Natural killer cell (primary cell): ENCODE measurements around the gene CIITA. TPM values are rescaled to one million over a fixed set of nuclear protein-coding genes. Genes with fewer than 3 reads are reported as not detected.

Source experiments
- ATAC-seq, 3 donors: fragments of 150-1000 bp in 2 of 3; fragments of 200-7000 bp in 1 of 3; cut with Tn5 transposase; 1 replicate in 1 of 3; 2 replicates in 2 of 3; pipeline ENCODE4 v1.10.0; 2021; ENCODE audit warnings: mild to moderate bottlenecking in 2 of 3, moderate library complexity in 2 of 3
- DNase-seq, 2 donors: peaks; one replicate each; pipeline versions ENCODE4 v3.0.0 to v3.0.0-alpha.2; 2013 to 2021; ENCODE audit warnings: mixed read lengths in 1 of 2
- H3K27ac ChIP-seq: one replicate; pipeline ENCODE4 v1.5.1; 2013; ENCODE audit warnings: mild to moderate bottlenecking, low read length
- H3K27me3 ChIP-seq: one replicate; pipeline ENCODE4 v1.6.1; 2013; ENCODE audit warnings: low read length; ENCODE audit not compliant: control insufficient read depth, insufficient read depth
- H3K36me3 ChIP-seq: one replicate; pipeline ENCODE4 v1.6.1; 2013; ENCODE audit warnings: low read length; ENCODE audit not compliant: control insufficient read depth, insufficient read depth
- H3K4me1 ChIP-seq: one replicate; pipeline ENCODE4 v1.6.1; 2013; ENCODE audit warnings: low read length; ENCODE audit not compliant: control insufficient read depth, insufficient read depth
- H3K4me3 ChIP-seq: one replicate; pipeline ENCODE4 v1.5.1; 2013; ENCODE audit warnings: low read length
- H3K9me3 ChIP-seq: one replicate; pipeline ENCODE4 v1.6.1; 2013; ENCODE audit warnings: low read length; ENCODE audit not compliant: control insufficient read depth, insufficient read depth
- H3K27ac Mint-ChIP-seq, 2 donors: one replicate each; pipeline ENCODE4 v1.8.0; 2022; ENCODE audit warnings: mild to moderate bottlenecking in 2 of 2, mixed read lengths in 2 of 2, moderate library complexity in 1 of 2
- H3K27me3 Mint-ChIP-seq, 2 donors: one replicate each; pipeline ENCODE4 v1.8.0; 2022; ENCODE audit warnings: low read depth in 2 of 2, mixed read lengths in 2 of 2
- H3K36me3 Mint-ChIP-seq: one replicate; pipeline ENCODE4 v1.8.0; 2022; ENCODE audit warnings: mixed read lengths
- H3K4me1 Mint-ChIP-seq, 2 donors: one replicate each; pipeline ENCODE4 v1.8.0; 2022; ENCODE audit warnings: mixed read lengths in 2 of 2
- H3K4me3 Mint-ChIP-seq: one replicate; pipeline ENCODE4 v1.8.0; 2022; ENCODE audit warnings: mild to moderate bottlenecking, moderate library complexity, mixed read lengths
- H3K9me3 Mint-ChIP-seq, 2 donors: one replicate each; pipeline ENCODE4 v1.8.0; 2022; ENCODE audit warnings: mixed read lengths in 2 of 2
- CTCF ChIP-seq: fragments of 200-600 bp; IDR thresholded peaks from one replicate; pipeline ENCODE4 v1.8.0; 2022; ENCODE audit warnings: antibody characterized with exemption
- WGBS: methylation state at CpG from one replicate; pipeline ENCODE4 v1.1.7; 2013; ENCODE audit warnings: missing lambda C conversion rate; ENCODE audit not compliant: insufficient coverage; 5-methylcytosine and 5-hydroxymethylcytosine counted together
- intact Hi-C: fragments of 100-400 bp; cut with micrococcal nuclease; formaldehyde crosslinking; loops from one replicate; pipeline ENCODE4 v1.14.2; 2022
- total RNA-seq, 4 donors: library from RNA; stranded (reverse); fragments of 120-200 nt in 1 of 4; gene quantifications; one replicate each; pipeline versions ENCODE4 v1.2.3 to v1.2.4, GENCODE V29; 2013 to 2022

The CIITA gene
- total RNA-seq, 3 donors from 2014 or later (not counting 1 experiment from before 2014, with no cell fraction given), result 11.5 to 17.7 (median 14.4) TPM

DNA sequence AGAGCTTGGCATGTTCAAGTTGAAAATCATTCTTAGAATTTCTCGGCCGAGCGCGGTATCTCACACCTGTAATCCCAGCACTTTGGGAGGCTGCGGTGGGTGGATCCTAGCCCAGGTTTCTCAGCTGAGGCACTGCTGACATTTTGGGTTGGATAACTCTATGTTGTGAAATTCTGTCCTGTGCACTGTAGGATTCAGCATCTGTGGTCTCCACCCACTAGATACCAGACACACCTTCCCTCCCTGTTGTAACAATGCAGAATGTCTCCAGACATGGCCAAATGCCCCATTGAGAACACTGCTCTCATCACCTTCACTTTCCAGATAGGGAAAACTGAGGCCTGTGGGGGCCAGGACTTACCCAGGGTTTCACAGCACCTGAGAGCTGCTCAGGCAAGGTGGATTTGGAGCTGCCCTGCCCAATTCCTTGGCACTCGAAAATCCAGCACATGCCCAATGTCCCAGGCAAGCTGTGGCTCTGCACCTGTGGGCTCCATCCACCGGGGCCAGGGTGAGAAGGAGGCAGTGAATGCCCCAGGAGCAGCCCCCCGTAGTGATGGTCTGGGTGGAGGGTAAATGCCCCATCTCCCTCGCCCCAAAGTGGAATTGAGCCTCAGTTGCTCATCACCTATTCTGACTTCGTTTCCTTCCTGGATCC is 38.3 kb upstream of the CIITA start:
- Mint-ChIP-seq H3K4me3 (no peak overlapping the region), H3K4me1 (no peaks in the 10 kb centered on the region), H3K27ac (no peak overlapping the region), H3K9me3 (no peaks in the 10 kb centered on the region), H3K27me3 (peaks cover 7 to 9% of the 10 kb centered on the region in 2 donors), H3K36me3 (no peaks in the 10 kb centered on the region)
- Histone ChIP-seq H3K27me3 (no peaks in the 10 kb centered on the region), H3K27ac (no peak overlapping the region), H3K9me3 (no peaks in the 10 kb centered on the region), H3K4me3 (no peak overlapping the region), H3K4me1 (peaks cover 8% of the 10 kb centered on the region), H3K36me3 (no peaks in the 10 kb centered on the region)
- intact Hi-C loops, result no loop called here
- 96% methylated on average over 10 of the region's 10 CpGs for WGBS
- ATAC-seq, result peak in 1 of 3 donors; percentile 11
- DNase-seq, result no peak
- TF ChIP-seq CTCF, result no peak

- Histone ChIP-seq H3K27ac (no peak overlapping the region), H3K4me1 (peaks cover 10% of the 10 kb centered on the region), H3K9me3 (no peaks in the 10 kb centered on the region), H3K27me3 (no peaks in the 10 kb centered on the region), H3K36me3 (no peaks in the 10 kb centered on the region), H3K4me3 (no peak overlapping the region)
- H3K36me3 Mint-ChIP-seq, result no peaks in the 10 kb centered on the region
- peaks cover 4 to 9% of the 10 kb centered on the region in 2 donors for H3K27me3 Mint-ChIP-seq
- no peak overlapping the region for H3K27ac Mint-ChIP-seq
- intact Hi-C loops, result no loop called here
- no peak for TF ChIP-seq CTCF
- no peak overlapping the region for H3K4me3 Mint-ChIP-seq
- no peaks in the 10 kb centered on the region for H3K9me3 Mint-ChIP-seq
- H3K4me1 Mint-ChIP-seq, result no peaks in the 10 kb centered on the region
- no peak for DNase-seq
- no peak for ATAC-seq
- 95% methylated on average over 5 of the region's 6 CpGs for WGBS
Measured at GRCh38 chr16:10839279-10839666, 37.7 kb upstream of the CIITA start.

DNA sequence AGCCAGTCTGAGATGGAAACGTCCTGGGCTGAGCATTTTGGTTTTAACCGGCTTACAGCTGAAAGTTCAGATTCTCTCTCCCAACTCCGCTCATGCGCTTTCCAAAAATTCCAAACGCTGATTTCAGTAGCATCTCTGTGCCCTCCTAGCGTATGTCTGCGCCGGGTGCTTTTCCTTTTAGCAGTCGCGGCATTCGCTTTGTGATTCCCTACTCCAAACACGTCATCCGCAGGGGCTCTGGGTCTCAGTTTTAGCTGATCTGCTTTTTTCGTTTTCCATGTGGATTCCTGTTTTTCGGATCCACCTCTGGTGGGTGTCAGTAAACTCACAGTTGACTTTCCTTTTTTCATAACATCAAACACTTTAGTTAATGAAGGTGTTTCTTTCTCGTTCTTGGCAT is 36.3 kb upstream of the CIITA start:
- intact Hi-C loops, result no loop called here

More for the DNA sequence above, 36.3 kb upstream of the CIITA start:
- no peaks in the 10 kb centered on the region for H3K36me3 ChIP-seq
- peaks cover 10% of the 10 kb centered on the region for H3K4me1 ChIP-seq
- 93% methylated on average over 14 of the region's 16 CpGs for WGBS
- H3K27me3 ChIP-seq, result no peaks in the 10 kb centered on the region
- ATAC-seq (no peak), DNase-seq (no peak)
- Mint-ChIP-seq H3K27me3 (peaks cover 0 to 17% of the 10 kb centered on the region in 2 donors), H3K27ac (no peak overlapping the region), H3K4me1 (no peaks in the 10 kb centered on the region), H3K36me3 (no peaks in the 10 kb centered on the region), H3K9me3 (no peaks in the 10 kb centered on the region), H3K4me3 (no peak overlapping the region)
- no peaks in the 10 kb centered on the region for H3K9me3 ChIP-seq
- no peak overlapping the region for H3K4me3 ChIP-seq
- H3K27ac ChIP-seq, result no peak overlapping the region
- TF ChIP-seq CTCF, result no peak
